Loucy (cell line): ENCODE measurements around the gene NRGN.
A peak's percentile ranks its signal among the peaks of the same experiment; 100 is the strongest.

Experiments
- H2AFZ ChIP-seq: fragments of 200-600 bp; sonication (generic); 2 replicates; pipeline ENCODE4 v1.6.0; 2016; ENCODE audit warnings: antibody characterized with exemption, mild to moderate bottlenecking, low read length, moderate library complexity
- H3F3A ChIP-seq: fragments of 200-600 bp; 2 replicates; pipeline ENCODE4 v1.6.0; 2016; ENCODE audit warnings: antibody characterized with exemption, low read depth, mild to moderate bottlenecking
- H3K27me3 ChIP-seq: fragments of 200-600 bp; sonication (generic); 2 replicates; pipeline ENCODE4 v1.6.1; 2014; ENCODE audit warnings: low read length, mild to moderate bottlenecking; ENCODE audit not compliant: insufficient read depth, poor library complexity, severe bottlenecking
- H3K36me3 ChIP-seq: fragments of 200-600 bp; sonication (generic); 2 replicates; pipeline ENCODE4 v1.6.1; 2016; ENCODE audit warnings: low read length; ENCODE audit not compliant: insufficient read depth
- H3K4me1 ChIP-seq: fragments of 200-600 bp; sonication (generic); 2 replicates; pipeline ENCODE4 v1.5.1; 2014; ENCODE audit warnings: low read length, mild to moderate bottlenecking; ENCODE audit not compliant: insufficient read depth, poor library complexity, severe bottlenecking
- H3K4me2 ChIP-seq: fragments of 200-600 bp; sonication (generic); 2 replicates; pipeline ENCODE4 v1.6.0; 2014; ENCODE audit warnings: antibody characterized with exemption, low read length, low read depth, mild to moderate bottlenecking; ENCODE audit not compliant: poor library complexity, severe bottlenecking
- H3K4me3 ChIP-seq: fragments of 200-600 bp; sonication (generic); 2 replicates; pipeline ENCODE4 v1.5.1; 2014; ENCODE audit warnings: low read length, mild to moderate bottlenecking, mixed read lengths; ENCODE audit not compliant: poor library complexity, severe bottlenecking
- H3K79me2 ChIP-seq: fragments of 200-600 bp; sonication (generic); 2 replicates; pipeline ENCODE4 v1.6.1; 2014; ENCODE audit warnings: low read length; ENCODE audit not compliant: insufficient read depth
- H3K9ac ChIP-seq: fragments of 200-600 bp; sonication (generic); 2 replicates; pipeline ENCODE4 v1.6.0; 2014; ENCODE audit warnings: mild to moderate bottlenecking, low read depth, low read length, moderate library complexity; ENCODE audit not compliant: poor library complexity, severe bottlenecking
- H3K9me2 ChIP-seq: fragments of 200-600 bp; sonication (generic); replicated peaks from 2 replicates; pipeline ENCODE4 v1.6.1; 2016; ENCODE audit warnings: low read depth, low read length, mixed read lengths
- H3K9me3 ChIP-seq: fragments of 200-600 bp; sonication (generic); 2 replicates; pipeline ENCODE4 v1.6.1; 2014; ENCODE audit warnings: mild to moderate bottlenecking, antibody characterized with exemption, low read length, low read depth; ENCODE audit not compliant: insufficient read depth
- H4K20me1 ChIP-seq: fragments of 200-600 bp; sonication (generic); 2 replicates; pipeline ENCODE4 v1.6.0; 2014; ENCODE audit warnings: antibody characterized with exemption, low read length, mild to moderate bottlenecking; ENCODE audit not compliant: insufficient read depth, poor library complexity, severe bottlenecking
- EZH2phosphoT487 ChIP-seq: fragments of 200-600 bp; IDR thresholded peaks from 2 replicates; pipeline ENCODE4 v1.6.1; 2018; ENCODE audit warnings: antibody characterized with exemption, mild to moderate bottlenecking, moderate library complexity, borderline replicate concordance
- TF ChIP-seq, protein P1 (sequence below): fragments of 200-600 bp; sonication (generic); conservative IDR thresholded peaks from 2 replicates; pipeline ENCODE4 v1.5.1; 2014; ENCODE audit warnings: mild to moderate bottlenecking, antibody characterized with exemption, low read length

The NRGN gene

GRCh38 chr11:124763156-124763947 lies 23.6 kb downstream of the NRGN start:
- Histone ChIP-seq H3K79me2 (no peaks in the 10 kb centered on the region), H4K20me1 (no peaks in the 10 kb centered on the region), H3K4me2 (no peak overlapping the region), H3K27me3 (no peaks in the 10 kb centered on the region), H3K36me3 (peaks cover 14% of the 10 kb centered on the region; the same call in 1 of the 2 replicates), H3K9me3 (no peaks in the 10 kb centered on the region), H3K4me3 (no peak overlapping the region), H3K9ac (no peak overlapping the region), H3F3A (no peaks in the 10 kb centered on the region), H3K4me1 (no peaks in the 10 kb centered on the region), H2AFZ (no peak overlapping the region), H3K9me2 (no peaks in the 10 kb centered on the region)
- TF ChIP-seq, protein P1, sequence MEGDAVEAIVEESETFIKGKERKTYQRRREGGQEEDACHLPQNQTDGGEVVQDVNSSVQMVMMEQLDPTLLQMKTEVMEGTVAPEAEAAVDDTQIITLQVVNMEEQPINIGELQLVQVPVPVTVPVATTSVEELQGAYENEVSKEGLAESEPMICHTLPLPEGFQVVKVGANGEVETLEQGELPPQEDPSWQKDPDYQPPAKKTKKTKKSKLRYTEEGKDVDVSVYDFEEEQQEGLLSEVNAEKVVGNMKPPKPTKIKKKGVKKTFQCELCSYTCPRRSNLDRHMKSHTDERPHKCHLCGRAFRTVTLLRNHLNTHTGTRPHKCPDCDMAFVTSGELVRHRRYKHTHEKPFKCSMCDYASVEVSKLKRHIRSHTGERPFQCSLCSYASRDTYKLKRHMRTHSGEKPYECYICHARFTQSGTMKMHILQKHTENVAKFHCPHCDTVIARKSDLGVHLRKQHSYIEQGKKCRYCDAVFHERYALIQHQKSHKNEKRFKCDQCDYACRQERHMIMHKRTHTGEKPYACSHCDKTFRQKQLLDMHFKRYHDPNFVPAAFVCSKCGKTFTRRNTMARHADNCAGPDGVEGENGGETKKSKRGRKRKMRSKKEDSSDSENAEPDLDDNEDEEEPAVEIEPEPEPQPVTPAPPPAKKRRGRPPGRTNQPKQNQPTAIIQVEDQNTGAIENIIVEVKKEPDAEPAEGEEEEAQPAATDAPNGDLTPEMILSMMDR: peak; percentile 40
- no peak for TF ChIP-seq EZH2phosphoT487

GRCh38 chr11:124766156-124766555 lies 26.4 kb downstream of the NRGN start:
- TF ChIP-seq, protein P1: no peak

GRCh38 chr11:124768914-124769313 lies 29.2 kb downstream of the NRGN start:
- Histone ChIP-seq H3K79me2 (no peaks in the 10 kb centered on the region), H3K27me3 (no peaks in the 10 kb centered on the region), H3K36me3 (peaks cover 30% of the 10 kb centered on the region; the same call in 1 of the 2 replicates), H3K4me2 (no peak overlapping the region), H3K4me3 (no peak overlapping the region), H2AFZ (no peak overlapping the region), H3K9me3 (no peaks in the 10 kb centered on the region), H3K9me2 (no peaks in the 10 kb centered on the region), H3K9ac (no peak overlapping the region), H3K4me1 (no peaks in the 10 kb centered on the region), H4K20me1 (no peaks in the 10 kb centered on the region), H3F3A (no peaks in the 10 kb centered on the region)
- no peak for TF ChIP-seq EZH2phosphoT487
- TF ChIP-seq, protein P1: no peak

More at GRCh38 chr11:124766156-124766555, 26.4 kb downstream of the NRGN start:
- Histone ChIP-seq H3K9ac (no peak overlapping the region), H3K27me3 (no peaks in the 10 kb centered on the region), H3K4me1 (no peaks in the 10 kb centered on the region), H3F3A (no peaks in the 10 kb centered on the region), H3K9me2 (no peaks in the 10 kb centered on the region), H3K79me2 (no peaks in the 10 kb centered on the region), H3K9me3 (no peaks in the 10 kb centered on the region), H3K4me3 (no peak overlapping the region), H3K36me3 (peaks cover 18% of the 10 kb centered on the region; the same call in 1 of the 2 replicates), H3K4me2 (no peak overlapping the region), H2AFZ (no peak overlapping the region), H4K20me1 (no peaks in the 10 kb centered on the region)
